ENCODE data around the gene LRRC70. TPM values are rescaled to one million over a fixed set of nuclear protein-coding genes. Genes with fewer than 3 reads are reported as not detected.

LRRC70 gene
- total and polyA plus RNA-seq, 2 of the 8 experiments (the other 6 are each of a cell fraction or from before 2014, with no cell fraction given): 0.62 to 0.67 TPM

DNA sequence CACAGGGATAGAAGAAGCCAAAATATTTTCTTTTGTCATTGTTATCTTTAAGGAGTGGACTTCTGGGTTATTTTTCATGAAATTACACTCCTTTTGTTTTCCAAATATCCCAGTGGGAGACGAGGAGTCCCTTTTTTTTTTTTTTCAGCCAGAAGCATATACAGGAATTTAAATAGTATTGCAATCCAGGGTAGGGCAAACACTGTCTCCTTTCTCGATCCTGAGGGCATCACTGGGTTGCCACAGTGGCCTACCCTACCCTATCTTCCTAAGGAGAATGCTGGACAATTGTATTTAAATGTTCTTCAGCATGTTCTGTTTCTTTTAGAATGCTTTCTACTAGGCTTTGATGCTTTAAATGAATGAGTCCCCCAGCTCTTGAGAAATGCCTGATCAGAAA, 47.9 kb downstream of the LRRC70 start (continued):
- TF ChIP-seq, protein P1, sequence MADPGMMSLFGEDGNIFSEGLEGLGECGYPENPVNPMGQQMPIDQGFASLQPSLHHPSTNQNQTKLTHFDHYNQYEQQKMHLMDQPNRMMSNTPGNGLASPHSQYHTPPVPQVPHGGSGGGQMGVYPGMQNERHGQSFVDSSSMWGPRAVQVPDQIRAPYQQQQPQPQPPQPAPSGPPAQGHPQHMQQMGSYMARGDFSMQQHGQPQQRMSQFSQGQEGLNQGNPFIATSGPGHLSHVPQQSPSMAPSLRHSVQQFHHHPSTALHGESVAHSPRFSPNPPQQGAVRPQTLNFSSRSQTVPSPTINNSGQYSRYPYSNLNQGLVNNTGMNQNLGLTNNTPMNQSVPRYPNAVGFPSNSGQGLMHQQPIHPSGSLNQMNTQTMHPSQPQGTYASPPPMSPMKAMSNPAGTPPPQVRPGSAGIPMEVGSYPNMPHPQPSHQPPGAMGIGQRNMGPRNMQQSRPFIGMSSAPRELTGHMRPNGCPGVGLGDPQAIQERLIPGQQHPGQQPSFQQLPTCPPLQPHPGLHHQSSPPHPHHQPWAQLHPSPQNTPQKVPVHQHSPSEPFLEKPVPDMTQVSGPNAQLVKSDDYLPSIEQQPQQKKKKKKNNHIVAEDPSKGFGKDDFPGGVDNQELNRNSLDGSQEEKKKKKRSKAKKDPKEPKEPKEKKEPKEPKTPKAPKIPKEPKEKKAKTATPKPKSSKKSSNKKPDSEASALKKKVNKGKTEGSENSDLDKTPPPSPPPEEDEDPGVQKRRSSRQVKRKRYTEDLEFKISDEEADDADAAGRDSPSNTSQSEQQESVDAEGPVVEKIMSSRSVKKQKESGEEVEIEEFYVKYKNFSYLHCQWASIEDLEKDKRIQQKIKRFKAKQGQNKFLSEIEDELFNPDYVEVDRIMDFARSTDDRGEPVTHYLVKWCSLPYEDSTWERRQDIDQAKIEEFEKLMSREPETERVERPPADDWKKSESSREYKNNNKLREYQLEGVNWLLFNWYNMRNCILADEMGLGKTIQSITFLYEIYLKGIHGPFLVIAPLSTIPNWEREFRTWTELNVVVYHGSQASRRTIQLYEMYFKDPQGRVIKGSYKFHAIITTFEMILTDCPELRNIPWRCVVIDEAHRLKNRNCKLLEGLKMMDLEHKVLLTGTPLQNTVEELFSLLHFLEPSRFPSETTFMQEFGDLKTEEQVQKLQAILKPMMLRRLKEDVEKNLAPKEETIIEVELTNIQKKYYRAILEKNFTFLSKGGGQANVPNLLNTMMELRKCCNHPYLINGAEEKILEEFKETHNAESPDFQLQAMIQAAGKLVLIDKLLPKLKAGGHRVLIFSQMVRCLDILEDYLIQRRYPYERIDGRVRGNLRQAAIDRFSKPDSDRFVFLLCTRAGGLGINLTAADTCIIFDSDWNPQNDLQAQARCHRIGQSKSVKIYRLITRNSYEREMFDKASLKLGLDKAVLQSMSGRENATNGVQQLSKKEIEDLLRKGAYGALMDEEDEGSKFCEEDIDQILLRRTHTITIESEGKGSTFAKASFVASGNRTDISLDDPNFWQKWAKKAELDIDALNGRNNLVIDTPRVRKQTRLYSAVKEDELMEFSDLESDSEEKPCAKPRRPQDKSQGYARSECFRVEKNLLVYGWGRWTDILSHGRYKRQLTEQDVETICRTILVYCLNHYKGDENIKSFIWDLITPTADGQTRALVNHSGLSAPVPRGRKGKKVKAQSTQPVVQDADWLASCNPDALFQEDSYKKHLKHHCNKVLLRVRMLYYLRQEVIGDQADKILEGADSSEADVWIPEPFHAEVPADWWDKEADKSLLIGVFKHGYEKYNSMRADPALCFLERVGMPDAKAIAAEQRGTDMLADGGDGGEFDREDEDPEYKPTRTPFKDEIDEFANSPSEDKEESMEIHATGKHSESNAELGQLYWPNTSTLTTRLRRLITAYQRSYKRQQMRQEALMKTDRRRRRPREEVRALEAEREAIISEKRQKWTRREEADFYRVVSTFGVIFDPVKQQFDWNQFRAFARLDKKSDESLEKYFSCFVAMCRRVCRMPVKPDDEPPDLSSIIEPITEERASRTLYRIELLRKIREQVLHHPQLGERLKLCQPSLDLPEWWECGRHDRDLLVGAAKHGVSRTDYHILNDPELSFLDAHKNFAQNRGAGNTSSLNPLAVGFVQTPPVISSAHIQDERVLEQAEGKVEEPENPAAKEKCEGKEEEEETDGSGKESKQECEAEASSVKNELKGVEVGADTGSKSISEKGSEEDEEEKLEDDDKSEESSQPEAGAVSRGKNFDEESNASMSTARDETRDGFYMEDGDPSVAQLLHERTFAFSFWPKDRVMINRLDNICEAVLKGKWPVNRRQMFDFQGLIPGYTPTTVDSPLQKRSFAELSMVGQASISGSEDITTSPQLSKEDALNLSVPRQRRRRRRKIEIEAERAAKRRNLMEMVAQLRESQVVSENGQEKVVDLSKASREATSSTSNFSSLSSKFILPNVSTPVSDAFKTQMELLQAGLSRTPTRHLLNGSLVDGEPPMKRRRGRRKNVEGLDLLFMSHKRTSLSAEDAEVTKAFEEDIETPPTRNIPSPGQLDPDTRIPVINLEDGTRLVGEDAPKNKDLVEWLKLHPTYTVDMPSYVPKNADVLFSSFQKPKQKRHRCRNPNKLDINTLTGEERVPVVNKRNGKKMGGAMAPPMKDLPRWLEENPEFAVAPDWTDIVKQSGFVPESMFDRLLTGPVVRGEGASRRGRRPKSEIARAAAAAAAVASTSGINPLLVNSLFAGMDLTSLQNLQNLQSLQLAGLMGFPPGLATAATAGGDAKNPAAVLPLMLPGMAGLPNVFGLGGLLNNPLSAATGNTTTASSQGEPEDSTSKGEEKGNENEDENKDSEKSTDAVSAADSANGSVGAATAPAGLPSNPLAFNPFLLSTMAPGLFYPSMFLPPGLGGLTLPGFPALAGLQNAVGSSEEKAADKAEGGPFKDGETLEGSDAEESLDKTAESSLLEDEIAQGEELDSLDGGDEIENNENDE (IDR thresholded peaks at IDR 0.05; ENCODE audit: insufficient replicate concordance, low read length): no peak
